ENCODE measurements around the gene TNNC2. TPM values are rescaled to one million over a fixed set of nuclear protein-coding genes. Genes with fewer than 3 reads are reported as not detected.
"Not testable (repeated sequence)": the region's sequence is repeated elsewhere in the genome, so short reads cannot be mapped to it uniquely, and the experiment has no call there.

TNNC2 gene
- total RNA-seq, 1 experiment from 2014 or later: not detected

DNA sequence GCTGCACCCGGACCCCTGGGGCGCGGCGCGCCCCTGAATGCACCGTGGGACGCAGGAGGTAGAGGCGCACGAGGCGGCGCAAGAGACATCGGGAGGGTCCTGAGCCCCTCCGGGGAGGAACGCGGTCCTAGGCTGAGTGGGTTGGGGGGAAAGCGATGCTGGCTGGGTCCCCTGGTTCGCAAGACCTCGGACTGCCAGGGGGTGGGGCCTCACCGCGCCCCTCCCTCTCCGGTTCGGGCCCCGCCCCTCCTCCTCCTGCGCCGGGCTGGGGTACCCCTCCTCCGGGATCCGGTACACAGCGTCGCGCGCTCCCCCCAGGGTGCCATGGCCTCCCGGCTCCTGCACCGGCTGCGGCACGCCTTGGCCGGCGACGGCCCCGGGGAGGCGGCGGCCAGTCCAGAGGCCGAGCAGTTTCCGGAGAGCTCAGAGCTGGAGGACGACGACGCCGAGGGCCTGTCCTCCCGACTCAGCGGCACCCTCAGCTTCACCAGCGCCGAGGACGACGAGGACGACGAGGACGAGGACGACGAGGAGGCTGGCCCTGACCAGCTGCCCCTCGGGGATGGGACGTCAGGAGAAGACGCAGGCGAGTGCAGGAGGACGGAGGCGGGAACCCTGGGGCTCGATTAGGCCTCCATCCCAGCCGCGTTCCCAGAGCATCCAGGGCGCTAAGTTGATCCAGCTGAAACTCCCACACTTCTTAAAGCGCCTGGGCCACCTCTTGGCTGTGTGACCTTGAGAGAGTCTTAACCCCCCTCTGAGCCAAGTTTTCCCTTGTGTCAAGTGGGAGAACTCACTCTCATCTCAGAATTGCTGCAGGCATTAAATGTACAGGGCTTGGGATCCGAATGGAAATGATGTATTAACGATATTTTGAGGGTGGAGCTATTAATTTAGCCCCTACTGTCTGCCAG, 7.0 kb upstream of the TNNC2 start:
- peaks cover 26% of the 10 kb centered on the region for H3K4me1 Mint-ChIP-seq (ENCODE audit: insufficient read depth, unreplicated experiment)
- no peaks in the 10 kb centered on the region for H3K27me3 Mint-ChIP-seq (ENCODE audit: insufficient read depth, unreplicated experiment)
- ChIA-PET POLR2A (interaction anchor here (0.6 to 3.8 kb wide), 30 partner anchors 8 to 556 kb away, joined by 3 to 29 read pairs (median 4); partner anchors contain the start of genes DNTTIP1, PCIF1, PIGT and UBE2C), CTCF (interaction anchor here (1.0 kb wide), 1 partner anchor 136 kb away, joined by 3 read pairs; no protein-coding TSS in a partner anchor)
- BruUV-seq (replicated peaks): no TSS peak
- H3K27ac Mint-ChIP-seq (ENCODE audit: low read depth, unreplicated experiment): peak overlapping the region; percentile 84
- no peaks in the 10 kb centered on the region for H3K9me3 Mint-ChIP-seq (ENCODE audit: unreplicated experiment)
- H3K36me3 Mint-ChIP-seq (ENCODE audit: insufficient read depth, unreplicated experiment): peaks cover 14% of the 10 kb centered on the region
- DNase-seq (ENCODE audit: unreplicated experiment): peak; percentile 60
- intact Hi-C loops (cut with micrococcal nuclease): loop anchor here (10.0 kb wide), 1 partner anchor 51 kb away; the partner anchor contains the start of genes SPATA25 and ZSWIM1
- H3K4me3 Mint-ChIP-seq (ENCODE audit: unreplicated experiment): peak overlapping the region; percentile 80
- TF ChIP-seq, protein P1, sequence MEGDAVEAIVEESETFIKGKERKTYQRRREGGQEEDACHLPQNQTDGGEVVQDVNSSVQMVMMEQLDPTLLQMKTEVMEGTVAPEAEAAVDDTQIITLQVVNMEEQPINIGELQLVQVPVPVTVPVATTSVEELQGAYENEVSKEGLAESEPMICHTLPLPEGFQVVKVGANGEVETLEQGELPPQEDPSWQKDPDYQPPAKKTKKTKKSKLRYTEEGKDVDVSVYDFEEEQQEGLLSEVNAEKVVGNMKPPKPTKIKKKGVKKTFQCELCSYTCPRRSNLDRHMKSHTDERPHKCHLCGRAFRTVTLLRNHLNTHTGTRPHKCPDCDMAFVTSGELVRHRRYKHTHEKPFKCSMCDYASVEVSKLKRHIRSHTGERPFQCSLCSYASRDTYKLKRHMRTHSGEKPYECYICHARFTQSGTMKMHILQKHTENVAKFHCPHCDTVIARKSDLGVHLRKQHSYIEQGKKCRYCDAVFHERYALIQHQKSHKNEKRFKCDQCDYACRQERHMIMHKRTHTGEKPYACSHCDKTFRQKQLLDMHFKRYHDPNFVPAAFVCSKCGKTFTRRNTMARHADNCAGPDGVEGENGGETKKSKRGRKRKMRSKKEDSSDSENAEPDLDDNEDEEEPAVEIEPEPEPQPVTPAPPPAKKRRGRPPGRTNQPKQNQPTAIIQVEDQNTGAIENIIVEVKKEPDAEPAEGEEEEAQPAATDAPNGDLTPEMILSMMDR (IDR thresholded peaks at IDR 0.05; ENCODE audit: unreplicated experiment): no peak

DNA sequence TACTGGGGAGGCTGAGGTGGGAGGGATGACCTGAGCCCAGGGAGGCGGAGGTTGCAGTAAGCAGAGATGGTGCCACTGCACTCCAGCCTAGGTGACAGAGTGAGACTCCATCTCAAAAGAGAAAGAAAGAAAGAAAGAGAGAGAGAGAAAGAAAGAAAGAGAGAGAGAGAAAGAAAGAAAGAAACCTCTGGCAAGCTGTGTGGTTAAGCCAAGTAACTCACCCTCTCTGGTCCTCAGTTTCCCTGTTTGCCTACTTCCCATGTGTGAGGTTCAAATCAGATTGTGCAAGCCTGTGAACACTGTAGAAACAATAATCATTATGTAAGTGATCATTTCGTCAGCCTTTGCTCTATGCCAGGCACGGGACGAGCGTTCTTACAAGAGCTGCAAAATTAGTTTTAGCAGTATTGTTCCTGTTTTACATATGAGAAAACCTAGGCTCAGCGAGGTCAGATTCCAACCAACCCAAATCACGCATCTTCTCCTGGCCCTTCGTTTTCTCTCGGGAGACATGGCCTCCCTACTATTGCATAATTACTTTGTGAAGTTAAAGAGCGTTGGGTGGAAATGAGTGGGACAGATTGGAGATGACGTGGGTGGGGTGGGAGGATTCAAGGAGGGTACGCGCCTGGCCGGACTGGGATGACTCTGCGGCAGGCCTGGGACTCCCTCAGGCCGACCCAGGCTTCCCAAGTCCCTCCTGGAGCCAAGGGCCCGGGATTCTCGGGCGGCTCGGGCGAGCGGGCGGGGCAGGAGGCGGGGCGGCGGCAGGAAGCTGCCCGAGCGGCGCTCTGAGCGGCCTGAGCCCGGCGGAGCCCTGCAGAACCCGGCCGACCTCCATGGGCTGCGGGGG, 6.1 kb upstream of the TNNC2 start, which contains the start of gene SNX21:
TSS of gene SNX21 (plus strand) at position 770 of the 853 bp plus-strand sequence. CDS start 121 bp downstream, outside the sequence.
- CTCF ChIA-PET: interaction anchor here (1.0 to 3.1 kb wide), 4 partner anchors 11 to 137 kb away, joined by 3 to 16 read pairs (median 7); no protein-coding TSS in a partner anchor
- peak within 1 kb of the TSS; percentile 84 for H3K27ac Mint-ChIP-seq (ENCODE audit: low read depth, unreplicated experiment)

DNA sequence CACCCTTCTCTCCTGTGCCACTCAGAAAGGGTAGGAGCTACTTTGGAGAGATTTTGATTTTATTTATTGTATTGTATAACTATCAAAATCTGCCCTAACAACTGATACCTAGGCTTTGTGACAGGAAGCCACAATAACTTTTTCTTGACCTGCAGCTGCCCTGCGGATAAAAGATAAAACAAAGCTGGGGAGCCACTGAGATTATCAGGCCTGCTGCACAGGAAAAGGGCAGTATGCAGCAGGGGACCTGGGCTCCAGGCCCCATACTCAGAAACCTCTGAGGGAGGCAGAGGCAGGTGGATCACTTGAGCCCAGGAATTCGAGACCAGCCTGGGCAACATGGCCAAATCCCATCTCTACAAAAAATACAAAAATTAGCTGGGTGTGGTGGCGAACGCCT, 5.5 kb upstream of the TNNC2 start:
- DNase-seq (ENCODE audit: unreplicated experiment): no peak
- intact Hi-C loops (cut with micrococcal nuclease): loop anchor here (10.0 kb wide), 1 partner anchor 52 kb away; the partner anchor contains the start of genes SPATA25 and ZSWIM1
- POLR2A ChIA-PET: interaction anchor here (0.6 to 3.8 kb wide), 16 partner anchors 10 to 218 kb away, joined by 3 to 29 read pairs (median 9); partner anchors contain the start of genes DNTTIP1, PCIF1, UBE2C and WFDC3
- Mint-ChIP-seq H3K27me3 (ENCODE audit: insufficient read depth, unreplicated experiment) (no peaks in the 10 kb centered on the region), H3K4me1 (ENCODE audit: insufficient read depth, unreplicated experiment) (peaks cover 26% of the 10 kb centered on the region), H3K9me3 (ENCODE audit: unreplicated experiment) (no peaks in the 10 kb centered on the region), H3K4me3 (ENCODE audit: unreplicated experiment) (peak overlapping the region; percentile 80), H3K36me3 (ENCODE audit: insufficient read depth, unreplicated experiment) (peaks cover 9% of the 10 kb centered on the region), H3K27ac (ENCODE audit: low read depth, unreplicated experiment) (peak overlapping the region; percentile 84)
- CTCF ChIA-PET: interaction anchor here (0.5 to 3.1 kb wide), 4 partner anchors 10 to 301 kb away, joined by 3 to 16 read pairs (median 7); no protein-coding TSS in a partner anchor
- TF ChIP-seq, protein P1 (IDR thresholded peaks at IDR 0.05; ENCODE audit: unreplicated experiment): no peak
- no TSS peak for BruUV-seq (replicated peaks)

More for the DNA sequence above, 6.1 kb upstream of the TNNC2 start, which contains the start of gene SNX21:
- Mint-ChIP-seq H3K4me3 (ENCODE audit: unreplicated experiment) (peak within 1 kb of the TSS; percentile 80), H3K4me1 (ENCODE audit: insufficient read depth, unreplicated experiment) (peaks cover 26% of the 10 kb centered on the region), H3K27me3 (ENCODE audit: insufficient read depth, unreplicated experiment) (no peaks in the 10 kb centered on the region), H3K9me3 (ENCODE audit: unreplicated experiment) (no peaks in the 10 kb centered on the region), H3K36me3 (ENCODE audit: insufficient read depth, unreplicated experiment) (peaks cover 9% of the 10 kb centered on the region)
- DNase-seq (ENCODE audit: unreplicated experiment): peak; percentile 83
- no TSS peak for BruUV-seq (replicated peaks)
- POLR2A ChIA-PET: interaction anchor here (0.6 to 3.8 kb wide), 32 partner anchors 9 to 511 kb away, joined by 3 to 29 read pairs (median 4); partner anchors contain the start of genes DNTTIP1, PCIF1, PIGT and UBE2C
- intact Hi-C loops (cut with micrococcal nuclease): loop anchor here (10.0 kb wide), 1 partner anchor 52 kb away; the partner anchor contains the start of genes SPATA25 and ZSWIM1
- TF ChIP-seq, protein P1 (IDR thresholded peaks at IDR 0.05; ENCODE audit: unreplicated experiment): no peak

DNA sequence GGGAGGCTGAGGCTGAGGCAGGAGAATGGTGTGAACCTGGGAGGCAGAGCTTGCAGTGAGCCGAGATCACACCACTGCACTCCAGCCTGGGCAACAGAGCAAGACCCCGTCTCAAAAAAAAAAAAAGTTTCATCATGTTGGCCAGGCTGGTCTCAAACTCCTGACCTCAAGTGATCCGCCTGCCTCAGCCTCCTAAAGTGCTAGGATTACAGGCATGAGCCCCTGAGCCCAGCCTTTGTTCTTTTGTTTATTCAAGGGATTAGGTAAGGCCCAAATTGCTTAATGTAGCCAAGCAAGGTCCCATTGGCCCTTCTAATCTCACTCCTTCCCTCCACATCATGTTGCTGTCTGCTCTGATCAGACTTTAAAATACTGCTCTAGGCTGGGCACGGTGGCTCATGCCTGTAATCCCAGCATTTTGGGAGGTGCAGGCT, 2.6 kb upstream of the TNNC2 start:
- POLR2A ChIA-PET; H3K9me3 Mint-ChIP-seq (ENCODE audit: unreplicated experiment); DNase-seq (ENCODE audit: unreplicated experiment); H3K27ac Mint-ChIP-seq (ENCODE audit: low read depth, unreplicated experiment); H3K27me3 Mint-ChIP-seq (ENCODE audit: insufficient read depth, unreplicated experiment); BruUV-seq (replicated peaks); H3K36me3 Mint-ChIP-seq (ENCODE audit: insufficient read depth, unreplicated experiment); H3K4me1 Mint-ChIP-seq (ENCODE audit: insufficient read depth, unreplicated experiment); H3K4me3 Mint-ChIP-seq (ENCODE audit: unreplicated experiment): not testable (repeated sequence)
- CTCF ChIA-PET: interaction anchor here (0.7 kb wide), 1 partner anchor 30 kb away, joined by 3 read pairs; no protein-coding TSS in a partner anchor
- intact Hi-C loops (cut with micrococcal nuclease): loop anchor here (10.0 kb wide), 1 partner anchor 55 kb away; the partner anchor contains the start of genes SPATA25 and ZSWIM1
